IMR-90 (cell line): ENCODE data around the gene FKBP4. TPM values are rescaled to one million over a fixed set of nuclear protein-coding genes. Genes with fewer than 3 reads are reported as not detected.

Source experiments
- ATAC-seq: fragments of 200-7000 bp; cut with Tn5 transposase; 2 replicates; pipeline ENCODE4 v1.9.1; 2020; ENCODE audit warnings: low read depth, mild to moderate bottlenecking, moderate library complexity
- BruUV-seq: library from RNA; stranded (reverse); fragments of 400-500 nt; replicated peaks from 2 replicates; lab custom pipeline; 2021; lab: Mats Ljungman, UMichigan
- CTCF ChIA-PET: fragments of 300-600 bp; formaldehyde crosslinking; extraction: SDS; loops from one replicate; lab custom pipeline; 2021; ENCODE audit warnings: antibody characterized with exemption; lab: Yijun Ruan, JAX
- POLR2A ChIA-PET: fragments of 300-600 bp; sonication (Branson Sonifier 250); formaldehyde crosslinking; loops from one replicate; lab custom pipeline; 2022; ENCODE audit warnings: antibody characterized with exemption; ENCODE audit not compliant: unreplicated experiment; lab: Charles Lee
- DNase-seq: peaks from one replicate; pipeline ENCODE4 v3.0.0; 2013
- H2AFZ ChIP-seq: replicated peaks from 2 replicates; pipeline ENCODE3; 2013; ENCODE audit warnings: low read length, mild to moderate bottlenecking; ENCODE audit not compliant: poor library complexity
- H2AK5ac ChIP-seq: 2 replicates; pipeline ENCODE4 v1.6.1; 2013; ENCODE audit warnings: low read depth, low read length, inconsistent platforms
- H2AK9ac ChIP-seq: replicated peaks from 2 replicates; pipeline ENCODE3; 2013; ENCODE audit warnings: mild to moderate bottlenecking, low read depth, low read length, moderate library complexity; ENCODE audit not compliant: poor library complexity
- H2BK120ac ChIP-seq: 2 replicates; pipeline ENCODE4 v1.6.1; 2013; ENCODE audit warnings: low read depth, low read length, inconsistent platforms
- H2BK15ac ChIP-seq: 3 replicates; pipeline ENCODE4 v1.6.1; 2013; ENCODE audit warnings: low read depth, low read length, inconsistent platforms
- H2BK20ac ChIP-seq: 2 replicates; pipeline ENCODE4 v1.6.1; 2013; ENCODE audit warnings: low read depth, mild to moderate bottlenecking, inconsistent platforms, low read length, moderate library complexity
- H2BK5ac ChIP-seq: 2 replicates; pipeline ENCODE4 v1.6.1; 2013; ENCODE audit warnings: mild to moderate bottlenecking, low read depth, low read length, inconsistent platforms; ENCODE audit not compliant: poor library complexity, severe bottlenecking
- H3K14ac ChIP-seq: replicated peaks from 2 replicates; pipeline ENCODE4 v1.6.1; 2013; ENCODE audit warnings: low read depth, low read length, inconsistent platforms
- H3K18ac ChIP-seq: 2 replicates; pipeline ENCODE4 v1.6.1; 2013; ENCODE audit warnings: low read depth, low read length, control low read depth
- H3K23ac ChIP-seq: 2 replicates; pipeline ENCODE4 v1.6.1; 2013; ENCODE audit warnings: low read depth, low read length, inconsistent platforms
- H3K27ac ChIP-seq: 2 replicates; pipeline ENCODE4 v1.5.1; 2013; ENCODE audit warnings: mild to moderate bottlenecking, control low read depth, low read length; ENCODE audit not compliant: insufficient read depth
- H3K27me3 ChIP-seq: 2 replicates; pipeline ENCODE4 v1.6.1; 2013; ENCODE audit warnings: low read length; ENCODE audit not compliant: control insufficient read depth, insufficient read depth
- H3K36me3 ChIP-seq: 2 replicates; pipeline ENCODE4 v1.6.1; 2013; ENCODE audit warnings: low read length, mixed read lengths; ENCODE audit not compliant: control insufficient read depth, insufficient read depth
- H3K4ac ChIP-seq: 2 replicates; pipeline ENCODE4 v1.6.1; 2013; ENCODE audit warnings: low read depth, low read length, inconsistent platforms
- H3K4me1 ChIP-seq: 2 replicates; pipeline ENCODE4 v1.6.1; 2013; ENCODE audit warnings: low read length, mixed read lengths; ENCODE audit not compliant: control insufficient read depth, insufficient read depth
- H3K4me2 ChIP-seq: 2 replicates; pipeline ENCODE4 v1.6.1; 2013; ENCODE audit warnings: low read depth, mild to moderate bottlenecking, control low read depth, low read length, moderate library complexity
- H3K4me3 ChIP-seq: 2 replicates; pipeline ENCODE4 v1.5.1; 2013; ENCODE audit warnings: low read depth, mild to moderate bottlenecking, control low read depth, low read length, moderate library complexity; ENCODE audit not compliant: insufficient read depth
- H3K56ac ChIP-seq: 2 replicates; pipeline ENCODE4 v1.6.1; 2013; ENCODE audit warnings: low read length, inconsistent platforms; ENCODE audit not compliant: insufficient read depth; ENCODE audit errors: extremely low read depth
- H3K79me1 ChIP-seq, 2 experiments: 2 replicates each; pipeline ENCODE4 v1.6.1; 2013; ENCODE audit warnings: low read length in 2 of 2, inconsistent platforms in 1 of 2, low read depth in 1 of 2
- H3K9ac ChIP-seq: 2 replicates; pipeline ENCODE4 v1.6.1; 2013; ENCODE audit warnings: low read depth, low read length, control low read depth
- H3K9me1 ChIP-seq: 2 replicates; pipeline ENCODE4 v1.6.1; 2013; ENCODE audit warnings: low read length, inconsistent platforms; ENCODE audit not compliant: insufficient read depth
- H3K9me3 ChIP-seq: 2 replicates; pipeline ENCODE4 v1.6.1; 2013; ENCODE audit warnings: low read length; ENCODE audit not compliant: control insufficient read depth, insufficient read depth
- H4K20me1 ChIP-seq: 2 replicates; pipeline ENCODE4 v1.6.1; 2013; ENCODE audit warnings: low read length, inconsistent platforms; ENCODE audit not compliant: insufficient read depth
- H4K5ac ChIP-seq: 2 replicates; pipeline ENCODE4 v1.6.1; 2013; ENCODE audit warnings: mild to moderate bottlenecking, low read depth, low read length, control low read depth
- H4K8ac ChIP-seq, 2 experiments: 2 replicates each; pipeline ENCODE4 v1.6.1; 2013; ENCODE audit warnings: low read depth in 2 of 2, low read length in 2 of 2, control low read depth in 1 of 2, inconsistent platforms in 1 of 2
- H4K91ac ChIP-seq: 2 replicates; pipeline ENCODE4 v1.6.1; 2013; ENCODE audit warnings: low read depth, low read length, inconsistent platforms; ENCODE audit not compliant: insufficient read depth
- BHLHE40 ChIP-seq: fragments of 150-350 bp; IDR thresholded peaks from 2 replicates; pipeline ENCODE4 v1.6.1; 2016; ENCODE audit warnings: mild to moderate bottlenecking, low read depth, low read length
- CEBPB ChIP-seq: IDR thresholded peaks from 2 replicates; pipeline ENCODE4 v1.6.1; 2012; ENCODE audit warnings: low read depth, low read length, improper control_type of control experiment
- CHD1 ChIP-seq: IDR thresholded peaks from 2 replicates; pipeline ENCODE4 v1.6.1; 2012; ENCODE audit warnings: low read depth, low read length, improper control_type of control experiment
- ELK1 ChIP-seq: fragments of 150-350 bp; IDR thresholded peaks from 2 replicates; pipeline ENCODE4 v1.6.1; 2016; ENCODE audit warnings: low read depth, mild to moderate bottlenecking, low read length, moderate library complexity, borderline replicate concordance
- FOS ChIP-seq: fragments of 150-350 bp; IDR thresholded peaks from 2 replicates; pipeline ENCODE4 v1.6.1; 2016; ENCODE audit warnings: low read depth, low read length
- MAFK ChIP-seq: IDR thresholded peaks from 2 replicates; pipeline ENCODE4 v1.6.1; 2012; ENCODE audit warnings: low read depth, low read length, improper control_type of control experiment
- MAZ ChIP-seq: IDR thresholded peaks from 2 replicates; pipeline ENCODE4 v1.6.1; 2012; ENCODE audit warnings: low read depth, mild to moderate bottlenecking, low read length, improper control_type of control experiment, moderate library complexity, borderline replicate concordance
- MXI1 ChIP-seq: IDR thresholded peaks from 2 replicates; pipeline ENCODE4 v1.6.1; 2012; ENCODE audit warnings: low read depth, mild to moderate bottlenecking, low read length, moderate library complexity, borderline replicate concordance
- NFE2L2 ChIP-seq: fragments of 150-350 bp; IDR thresholded peaks from 2 replicates; pipeline ENCODE4 v1.6.1; 2016; ENCODE audit warnings: low read depth, mild to moderate bottlenecking, low read length
- RAD21 ChIP-seq: IDR thresholded peaks from 2 replicates; pipeline ENCODE4 v1.6.1; 2012; ENCODE audit warnings: low read length, improper control_type of control experiment
- RCOR1 ChIP-seq: IDR thresholded peaks from 2 replicates; pipeline ENCODE4 v1.6.1; 2012; ENCODE audit warnings: mild to moderate bottlenecking, low read length, improper control_type of control experiment; ENCODE audit not compliant: insufficient replicate concordance
- RFX5 ChIP-seq: IDR thresholded peaks from 2 replicates; pipeline ENCODE4 v1.8.0; 2012; ENCODE audit warnings: low read depth, mild to moderate bottlenecking, low read length, moderate library complexity
- SMC3 ChIP-seq: fragments of 150-350 bp; IDR thresholded peaks from 2 replicates; pipeline ENCODE4 v1.6.1; 2016; ENCODE audit warnings: low read depth, mild to moderate bottlenecking, antibody characterized with exemption, low read length, moderate library complexity
- USF2 ChIP-seq: fragments of 150-350 bp; IDR thresholded peaks from 2 replicates; pipeline ENCODE4 v1.6.1; 2017; ENCODE audit warnings: mild to moderate bottlenecking, antibody characterized with exemption, low read length, low read depth
- WGBS, 2 experiments: methylation state at CpG; one replicate each; pipeline versions ENCODE4 v1.1.5 to v1.1.7; 2013; ENCODE audit warnings: missing lambda C conversion rate in 2 of 2; ENCODE audit not compliant: insufficient read length in 1 of 2; ENCODE audit errors: extremely low coverage in 2 of 2; 5-methylcytosine and 5-hydroxymethylcytosine counted together
- dilution Hi-C: fragments of 300-500 bp; cut with HindIII; formaldehyde crosslinking; loops from one replicate; pipeline ENCODE4 v1.14.3; 2018; ENCODE audit warnings: low sequenced_read_pairs; ENCODE audit not compliant: unreplicated experiment
- in situ Hi-C: fragments of 300-500 bp; cut with MboI; formaldehyde crosslinking; loops from 3 replicates; pipeline ENCODE4 v1.14.3; 2019; ENCODE audit warnings: low sequenced_read_pairs, inconsistent platforms, mixed read lengths
- intact Hi-C: fragments of 100-400 bp; cut with micrococcal nuclease; formaldehyde crosslinking; loops from 2 replicates; pipeline ENCODE4 v1.10.0; 2022
- polyA plus RNA-seq, 3 experiments: library from polyadenylated mRNA; depleted of rRNA; stranded (reverse); fragments of >200 nt; gene quantifications; 2 replicates each; pipeline ENCODE4 v1.2.3, GENCODE V29; 2012; ENCODE audit warnings: low replicate concordance in 1 of 3
- total RNA-seq: library from RNA; depleted of rRNA; stranded (reverse); fragments of >200 nt; gene quantifications from 2 replicates; pipeline ENCODE4 v1.2.3, GENCODE V29; 2012

FKBP4 gene
- total and polyA plus RNA-seq, 2 of the 4 experiments (the other 2 are of a cell fraction), result 35.7 to 36.0 TPM

- Histone ChIP-seq H3K9me1 (no peaks in the 10 kb centered on the region), H3K79me1 (no peaks in the 10 kb centered on the region), H3K36me3 (no peaks in the 10 kb centered on the region), H3K27me3 (peaks cover 69% of the 10 kb centered on the region), H3K4me1 (no peaks in the 10 kb centered on the region), H3K18ac (no peak overlapping the region), H3K4me3 (no peak overlapping the region), H4K91ac (no peak overlapping the region), H2AK5ac (no peak overlapping the region), H3K4me2 (no peak overlapping the region), H3K23ac (no peak overlapping the region), H2AFZ (no peak overlapping the region), H4K5ac (no peak overlapping the region), H3K4ac (no peak overlapping the region), H3K27ac (no peak overlapping the region), H3K14ac (no peak overlapping the region), H4K8ac (no peak overlapping the region), H2BK15ac (no peak overlapping the region), H2AK9ac (no peak overlapping the region), H2BK5ac (no peak overlapping the region), H2BK20ac (no peak overlapping the region), H3K56ac (no peak overlapping the region), H3K9ac (no peak overlapping the region), H2BK120ac (no peak overlapping the region), H3K9me3 (no peaks in the 10 kb centered on the region), H4K20me1 (no peaks in the 10 kb centered on the region)
- no TSS peak for BruUV-seq
- DNase-seq (no peak), ATAC-seq (no peak)
- ChIA-PET CTCF (interaction anchor here (1.6 kb wide), 1 partner anchor 11 kb away, joined by 5 read pairs; no protein-coding TSS in a partner anchor), POLR2A (no interaction called here)
- no peak for TF ChIP-seq ELK1
- TF ChIP-seq CHD1, result no peak
- TF ChIP-seq USF2, result no peak
- TF ChIP-seq RCOR1, result no peak
- TF ChIP-seq SMC3, result no peak
- no peak for TF ChIP-seq MAFK
- TF ChIP-seq RFX5, result no peak
- no peak for TF ChIP-seq RAD21
- no peak for TF ChIP-seq MAZ
- no peak for TF ChIP-seq MXI1
- TF ChIP-seq FOS, result no peak
- TF ChIP-seq BHLHE40, result no peak
- TF ChIP-seq CEBPB, result no peak
- no peak for TF ChIP-seq NFE2L2
- in situ Hi-C loops (no loop called here), dilution Hi-C loops (no loop called here), intact Hi-C loops (no loop called here)
- WGBS, 2 experiments, result 56% methylated on average over 15 of the region's 19 CpGs; no CpG with 5 or more reads in 1 of the 2 experiments
Observed at GRCh38 chr12:2773199-2773875, 21.4 kb upstream of the FKBP4 start.
